Activated effector memory CD4-positive, alpha-beta T cell treated with Interleukin-2 at 50 U/mL for 16 hours (primary cell): ENCODE data around the gene CD68.
A peak's percentile ranks its signal among the peaks of the same experiment; 100 is the strongest.

Experiments used
- DNase-seq: peaks from one replicate; pipeline ENCODE4 v3.0.0-alpha.2; 2020

CD68 gene, protein sequence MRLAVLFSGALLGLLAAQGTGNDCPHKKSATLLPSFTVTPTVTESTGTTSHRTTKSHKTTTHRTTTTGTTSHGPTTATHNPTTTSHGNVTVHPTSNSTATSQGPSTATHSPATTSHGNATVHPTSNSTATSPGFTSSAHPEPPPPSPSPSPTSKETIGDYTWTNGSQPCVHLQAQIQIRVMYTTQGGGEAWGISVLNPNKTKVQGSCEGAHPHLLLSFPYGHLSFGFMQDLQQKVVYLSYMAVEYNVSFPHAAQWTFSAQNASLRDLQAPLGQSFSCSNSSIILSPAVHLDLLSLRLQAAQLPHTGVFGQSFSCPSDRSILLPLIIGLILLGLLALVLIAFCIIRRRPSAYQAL

DNA sequence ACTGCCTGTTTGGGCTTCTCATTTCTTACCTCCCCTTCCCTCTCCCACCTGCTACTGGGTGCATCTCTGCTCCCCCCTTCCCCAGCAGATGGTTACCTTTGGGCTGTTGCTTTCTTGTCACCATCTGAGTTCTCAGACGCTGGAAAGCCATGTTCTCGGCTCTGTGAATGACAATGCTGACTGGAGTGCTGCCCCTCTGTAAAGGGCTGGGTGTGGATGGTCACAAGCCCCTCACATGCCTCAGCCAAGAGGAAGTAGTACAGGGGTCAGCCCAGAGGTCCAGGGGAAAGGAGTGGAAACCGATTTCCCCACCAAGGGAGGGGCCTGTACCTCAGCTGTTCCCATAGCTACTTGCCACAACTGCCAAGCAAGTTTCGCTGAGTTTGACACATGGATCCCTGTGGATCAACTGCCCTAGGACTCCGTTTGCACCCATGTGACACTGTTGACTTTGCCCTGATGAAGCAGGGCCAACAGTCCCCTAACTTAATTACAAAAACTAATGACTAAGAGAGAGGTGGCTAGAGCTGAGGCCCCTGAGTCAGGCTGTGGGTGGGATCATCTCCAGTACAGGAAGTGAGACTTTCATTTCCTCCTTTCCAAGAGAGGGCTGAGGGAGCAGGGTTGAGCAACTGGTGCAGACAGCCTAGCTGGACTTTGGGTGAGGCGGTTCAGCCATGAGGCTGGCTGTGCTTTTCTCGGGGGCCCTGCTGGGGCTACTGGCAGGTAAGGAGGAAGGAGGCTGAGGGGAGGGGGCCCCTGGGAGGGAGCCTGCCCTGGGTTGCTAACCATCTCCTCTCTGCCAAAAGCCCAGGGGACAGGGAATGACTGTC lies at the start of gene CD68:
TSS of gene CD68 (plus strand) at position 638 of the 833 bp plus-strand sequence. CDS start at position 678, 40 bp downstream.
- peak; percentile 29 for DNase-seq

DNA sequence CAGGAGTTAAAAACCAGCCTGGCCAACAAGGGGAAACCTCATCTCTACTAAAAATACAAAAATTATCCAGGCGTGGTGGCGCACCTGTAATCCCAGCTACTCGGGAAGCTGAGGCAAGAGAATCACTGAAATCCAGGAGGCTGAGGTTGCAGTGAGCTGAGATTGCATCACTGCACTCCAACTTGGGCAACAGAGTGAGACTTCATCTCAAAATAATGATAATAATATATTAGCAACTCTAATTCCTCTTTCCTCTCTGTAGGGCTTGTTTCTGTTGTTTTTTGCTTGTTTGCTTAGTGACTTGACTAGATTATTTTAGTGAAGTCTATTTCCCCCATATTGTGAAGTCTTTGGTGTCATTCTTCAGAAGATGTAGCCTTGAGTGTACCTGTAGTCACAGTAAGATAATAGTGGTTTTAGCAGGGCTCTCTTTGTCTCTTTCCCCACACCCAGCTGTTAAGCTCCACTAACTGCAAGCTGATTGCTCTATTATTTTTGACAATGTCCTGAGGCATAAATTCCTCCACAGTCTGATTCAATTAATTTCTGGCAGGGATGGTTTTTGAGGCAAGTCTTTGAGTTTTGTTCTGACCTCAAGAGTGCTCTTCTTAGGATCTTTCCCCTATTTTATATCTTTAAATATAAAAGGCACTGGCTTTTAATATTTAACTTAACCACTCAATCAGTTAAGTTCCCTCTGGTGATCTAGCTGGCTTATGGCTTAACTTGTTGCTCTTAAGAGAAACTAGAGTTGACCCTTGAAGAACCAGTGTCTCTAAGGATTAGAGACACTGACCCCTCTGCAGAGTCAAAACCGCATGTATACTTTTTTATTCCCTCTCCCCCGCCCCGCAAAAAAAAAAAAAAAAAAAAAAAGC lies 49.2 kb upstream of the CD68 start:
- no peak for DNase-seq

DNA sequence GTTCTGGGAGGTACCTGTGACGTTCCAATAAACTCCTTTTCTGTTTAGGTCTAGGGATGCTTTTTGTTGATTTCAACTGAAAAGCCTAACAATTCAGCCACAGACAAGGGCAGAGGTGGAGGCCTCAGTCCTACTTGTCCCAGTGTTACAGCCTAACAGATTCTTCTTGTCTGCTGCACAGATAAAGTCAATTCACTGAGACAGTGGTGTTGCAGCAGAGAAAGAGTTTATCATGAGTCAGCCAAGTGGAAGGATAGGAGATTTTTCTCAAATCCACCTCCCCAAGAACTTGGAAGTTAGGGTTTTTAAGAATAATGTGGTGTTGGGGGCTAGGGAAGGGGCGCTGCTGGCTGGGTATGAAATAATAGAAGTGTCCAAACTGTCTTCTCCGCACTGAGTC lies 41.4 kb upstream of the CD68 start:
- no peak for DNase-seq

DNA sequence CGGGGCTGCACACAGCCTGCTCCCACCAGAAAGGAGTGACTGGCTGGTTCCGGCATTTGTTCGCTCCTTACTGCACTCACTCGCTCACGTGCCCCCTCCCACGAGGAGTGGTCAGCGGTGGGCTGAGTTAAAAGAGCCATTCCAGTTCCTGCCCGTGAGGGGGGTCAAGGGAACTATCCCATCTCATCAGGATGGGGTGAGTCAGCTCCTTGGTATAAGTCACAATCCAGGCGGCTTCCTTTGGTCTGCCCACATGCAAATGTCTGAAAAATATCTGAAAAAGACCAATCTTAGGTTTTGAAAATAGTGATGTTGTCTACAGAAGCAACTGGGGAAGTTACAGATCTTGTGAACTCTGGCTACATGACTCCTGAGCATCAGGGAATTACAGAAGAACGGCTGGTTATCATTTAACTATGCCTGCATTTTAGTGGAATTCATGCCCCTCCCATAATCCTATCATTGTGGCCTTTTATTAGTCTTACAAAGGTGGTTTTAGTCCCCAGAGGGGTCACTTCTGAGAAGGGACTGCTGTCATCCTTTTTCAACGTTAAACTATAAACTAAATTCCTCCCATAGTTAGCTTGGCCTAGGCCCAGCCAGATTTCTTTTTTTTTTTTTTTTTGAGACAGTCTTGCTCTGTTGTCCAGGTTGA lies 40.4 kb upstream of the CD68 start:
- DNase-seq, result no peak

DNA sequence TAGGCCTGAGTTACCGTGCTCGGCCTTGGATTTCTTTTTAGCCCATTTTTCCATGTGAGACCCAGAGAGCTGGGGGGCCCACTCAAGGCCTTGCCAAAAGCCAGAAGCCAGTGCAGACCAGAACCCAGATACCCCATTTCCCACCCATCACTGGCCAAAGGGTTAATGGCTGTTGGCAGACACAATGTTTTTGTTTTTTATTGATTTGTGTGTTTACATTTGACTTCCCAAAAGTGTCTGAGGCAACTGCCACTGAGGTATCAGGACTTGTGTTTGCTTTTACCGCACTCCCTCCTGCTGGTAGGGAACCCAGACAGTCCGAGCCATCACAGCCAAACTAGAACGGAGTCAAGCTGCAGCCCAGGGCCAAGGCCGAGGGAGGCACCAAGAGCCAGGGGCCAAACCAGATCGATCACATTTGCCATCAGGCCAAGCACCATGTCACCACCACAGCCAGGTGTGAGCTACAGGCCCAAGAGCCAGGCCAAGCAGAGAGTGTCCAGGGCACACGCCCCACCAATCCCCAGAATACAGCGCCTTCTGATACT lies 38.3 kb upstream of the CD68 start:
- DNase-seq, result no peak

DNA sequence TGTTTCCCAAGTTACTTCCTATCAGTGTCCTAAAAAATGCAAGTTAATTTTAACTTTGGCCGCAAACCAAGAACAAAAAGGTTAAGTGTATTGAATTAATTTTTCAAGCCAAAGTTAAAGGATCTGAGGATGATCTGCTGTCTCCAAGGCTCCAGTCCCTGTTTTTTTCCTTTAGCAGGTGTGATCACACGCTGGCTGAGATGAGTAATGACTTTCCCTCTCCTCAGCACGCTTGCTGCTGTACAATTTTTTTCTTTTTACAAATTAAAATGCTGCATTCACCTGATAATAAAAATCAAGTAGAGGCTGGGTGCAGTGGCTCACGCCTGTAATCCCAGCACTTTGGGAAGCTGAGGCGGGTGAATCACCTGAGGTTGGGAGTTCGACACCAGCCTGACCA lies 34.5 kb upstream of the CD68 start:
- DNase-seq, result no peak

DNA sequence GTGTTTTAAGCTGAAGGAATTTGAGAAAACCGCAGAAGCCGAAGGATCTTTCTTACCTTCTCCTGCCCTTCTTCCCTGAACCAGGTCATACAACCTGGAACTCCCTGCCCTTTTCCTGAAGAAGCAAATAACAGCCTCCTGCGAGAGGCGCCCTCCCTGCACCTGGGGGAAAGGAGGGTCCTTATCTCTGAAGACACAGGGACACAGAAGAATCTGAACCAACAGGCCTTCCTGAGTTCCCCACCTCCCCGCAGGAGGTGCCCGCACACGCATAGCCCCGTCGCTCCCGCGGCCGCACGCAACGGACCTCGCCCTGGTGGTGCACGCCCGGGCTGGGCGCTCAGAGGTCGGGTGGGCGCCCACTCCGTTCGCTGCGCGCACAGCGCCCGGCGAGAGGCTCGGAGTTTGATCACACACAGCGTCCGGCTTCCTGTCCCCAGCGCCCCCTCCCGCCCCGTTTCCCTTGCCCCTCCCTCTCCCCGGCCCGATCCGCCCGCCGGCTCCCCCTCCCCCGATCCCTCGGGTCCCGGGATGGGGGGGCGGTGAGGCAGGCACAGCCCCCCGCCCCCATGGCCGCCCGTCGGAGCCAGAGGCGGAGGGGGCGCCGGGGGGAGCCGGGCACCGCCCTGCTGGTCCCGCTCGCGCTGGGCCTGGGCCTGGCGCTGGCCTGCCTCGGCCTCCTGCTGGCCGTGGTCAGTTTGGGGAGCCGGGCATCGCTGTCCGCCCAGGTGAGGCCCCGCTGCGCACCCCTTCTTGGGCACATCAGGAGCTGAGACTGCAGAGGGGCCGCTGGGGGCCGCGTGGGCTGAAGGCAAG lies 30.6 kb upstream of the CD68 start, which contains the start of gene TNFSF12:
TSS of gene TNFSF12 (plus strand) at position 474 of the 816 bp plus-strand sequence. CDS start at position 570, 96 bp downstream.
- peak; percentile 57 for DNase-seq

DNA sequence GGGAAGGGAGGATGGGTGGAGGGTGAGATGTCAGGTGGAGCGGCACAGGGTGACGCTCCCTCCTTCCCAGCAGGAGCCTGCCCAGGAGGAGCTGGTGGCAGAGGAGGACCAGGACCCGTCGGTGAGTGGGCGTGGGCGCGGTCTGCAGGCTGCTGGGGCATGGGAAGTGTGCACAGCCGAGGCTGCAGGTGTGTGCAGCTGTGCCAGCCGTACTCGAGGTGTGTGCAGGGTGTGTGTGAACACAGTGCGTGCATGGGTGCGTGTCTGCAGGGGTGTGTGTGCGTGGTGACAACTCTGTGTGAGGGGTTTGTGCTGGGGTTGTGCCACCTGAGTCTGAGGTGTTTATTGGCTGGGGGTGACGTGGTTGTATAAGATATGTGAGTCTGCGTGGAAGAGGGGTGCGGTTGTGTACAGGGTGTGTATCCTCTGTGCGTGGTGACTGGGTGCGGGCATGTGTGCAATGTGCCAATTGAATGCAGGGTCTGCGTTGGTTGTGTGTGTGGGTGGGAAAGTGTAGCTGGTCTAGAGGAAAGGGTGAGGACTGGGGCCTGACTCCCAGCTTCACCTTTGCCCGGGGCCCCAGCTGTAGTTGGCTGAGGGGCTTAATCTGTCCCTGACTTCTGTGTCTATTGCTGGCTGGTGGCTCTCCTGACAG lies 29.9 kb upstream of the CD68 start:
- DNase-seq, result peak; percentile 45

DNA sequence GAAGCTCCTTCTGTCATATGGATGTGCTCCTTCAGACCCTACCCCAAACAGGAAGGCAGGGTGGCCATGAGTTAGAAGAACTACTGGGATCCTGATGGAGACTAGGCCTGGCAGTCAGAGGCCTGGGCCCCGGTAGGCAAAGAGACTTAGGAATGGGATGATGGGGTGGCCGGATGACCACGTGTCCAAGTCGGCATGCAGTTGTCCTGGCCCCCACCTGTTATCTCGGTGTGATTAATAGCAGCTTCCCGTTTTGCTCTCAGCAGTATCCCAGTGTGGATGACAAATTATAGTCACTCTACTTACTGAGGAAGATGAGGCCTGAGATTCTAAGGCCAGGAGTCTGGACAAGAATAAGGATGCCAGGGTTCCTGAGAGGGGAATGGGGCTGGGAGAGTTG lies 29.1 kb upstream of the CD68 start:
- no peak for DNase-seq

DNA sequence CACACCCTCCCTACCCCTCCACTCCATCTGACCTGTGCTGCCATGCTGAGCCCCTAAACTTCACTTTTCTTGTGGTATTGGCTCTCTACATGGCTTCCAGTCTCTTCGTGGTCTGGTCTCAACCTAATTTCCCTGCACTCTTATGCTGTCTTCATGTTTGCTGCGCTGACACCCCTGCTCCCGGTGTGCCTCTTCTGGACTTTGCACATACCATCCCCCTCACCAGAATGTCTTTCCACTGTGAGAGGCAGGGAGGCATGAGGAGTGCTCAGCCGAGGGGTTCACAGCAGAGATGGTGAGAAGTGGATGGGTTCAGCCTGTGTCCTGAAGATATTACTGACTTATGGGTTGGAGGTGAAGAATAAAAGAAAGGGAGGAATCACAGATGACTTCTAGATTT lies 28.0 kb upstream of the CD68 start:
- no peak for DNase-seq

DNA sequence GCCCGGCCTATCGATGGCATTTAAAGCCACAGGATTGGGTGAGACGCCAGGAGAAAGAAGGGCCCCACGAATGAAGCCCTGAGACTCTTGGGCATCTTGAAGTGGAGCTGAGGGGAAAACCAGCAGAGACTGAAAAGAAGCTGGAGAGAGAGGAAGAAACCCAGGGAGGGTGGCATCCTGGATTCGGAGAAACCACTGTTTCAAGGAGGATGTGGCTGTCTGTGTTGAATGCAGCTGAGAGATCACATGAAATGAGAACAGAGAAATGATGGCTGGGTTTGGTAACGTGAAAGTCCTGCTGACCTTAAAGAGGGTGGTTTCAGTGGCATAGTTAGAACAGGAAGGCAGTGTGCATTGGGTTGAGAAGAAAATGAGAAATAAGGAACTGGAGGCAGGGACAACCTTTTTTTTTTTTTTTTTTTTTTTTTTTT lies 26.8 kb upstream of the CD68 start:
- peak; percentile 34 for DNase-seq

DNA sequence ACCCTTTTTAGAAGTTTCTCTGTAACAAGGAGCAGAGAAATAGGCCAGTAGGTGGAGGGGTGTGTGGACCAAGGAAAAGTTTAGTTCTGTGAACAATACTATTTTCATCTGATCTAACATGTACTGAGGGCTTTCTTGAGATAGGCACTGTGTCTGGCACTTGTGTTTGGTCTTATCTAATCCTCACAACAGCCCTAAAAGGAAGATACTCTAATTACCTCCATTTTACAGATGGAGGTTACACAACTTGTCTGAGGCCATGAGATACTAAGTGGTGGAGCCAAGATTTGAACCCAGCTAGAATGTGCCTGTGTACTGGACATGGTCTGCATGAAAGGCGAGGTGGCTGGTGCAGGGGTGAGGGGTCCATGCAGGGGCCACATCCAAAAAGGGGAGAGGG lies 26.1 kb upstream of the CD68 start:
- DNase-seq, result no peak

DNA sequence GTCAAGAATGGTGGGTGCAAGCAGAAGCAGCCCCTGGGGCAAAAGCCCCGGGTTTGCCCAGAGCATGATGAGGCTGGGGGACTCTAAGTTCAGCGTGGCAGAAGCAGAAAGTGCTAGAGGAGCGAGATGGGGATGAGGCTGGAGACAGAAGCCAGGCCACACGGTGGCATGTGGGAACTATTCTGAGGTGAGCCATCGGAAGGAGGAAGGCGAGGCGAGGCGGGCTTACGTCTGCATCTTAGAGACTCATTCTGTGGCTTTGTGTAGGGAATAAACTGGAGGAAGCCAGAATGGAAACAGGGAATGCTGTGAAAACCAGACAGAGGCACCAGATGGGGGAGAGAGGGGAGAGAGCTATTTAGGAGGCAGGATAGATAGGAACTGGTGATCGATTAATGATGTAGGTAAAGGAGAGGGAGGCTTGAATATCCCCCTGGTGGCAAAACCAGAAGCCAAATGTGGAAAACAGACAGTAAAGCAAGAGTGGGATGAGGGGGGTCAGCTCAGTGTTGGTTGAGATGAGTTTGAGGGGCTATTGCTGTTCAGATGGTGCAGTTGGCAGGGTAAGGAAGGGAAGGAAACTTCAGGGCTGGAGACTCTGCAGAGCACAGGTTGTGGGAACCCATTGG lies 24.0 kb upstream of the CD68 start:
- no peak for DNase-seq

DNA sequence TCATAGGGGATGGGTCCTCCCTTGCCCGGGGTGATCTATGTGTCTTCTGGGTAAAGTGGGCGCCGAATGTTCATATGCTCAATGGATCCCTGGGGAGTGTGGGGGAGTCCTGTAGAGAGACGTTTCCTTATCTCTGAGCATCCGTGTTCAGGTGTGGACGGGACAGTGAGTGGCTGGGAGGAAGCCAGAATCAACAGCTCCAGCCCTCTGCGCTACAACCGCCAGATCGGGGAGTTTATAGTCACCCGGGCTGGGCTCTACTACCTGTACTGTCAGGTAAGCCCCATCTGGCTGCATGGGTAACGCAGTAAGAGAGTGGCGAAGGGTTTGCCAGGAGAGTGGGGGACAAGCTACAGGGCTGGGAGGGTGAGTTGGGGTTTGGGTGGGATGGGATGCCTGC lies 22.8 kb upstream of the CD68 start:
- DNase-seq, result no peak

DNA sequence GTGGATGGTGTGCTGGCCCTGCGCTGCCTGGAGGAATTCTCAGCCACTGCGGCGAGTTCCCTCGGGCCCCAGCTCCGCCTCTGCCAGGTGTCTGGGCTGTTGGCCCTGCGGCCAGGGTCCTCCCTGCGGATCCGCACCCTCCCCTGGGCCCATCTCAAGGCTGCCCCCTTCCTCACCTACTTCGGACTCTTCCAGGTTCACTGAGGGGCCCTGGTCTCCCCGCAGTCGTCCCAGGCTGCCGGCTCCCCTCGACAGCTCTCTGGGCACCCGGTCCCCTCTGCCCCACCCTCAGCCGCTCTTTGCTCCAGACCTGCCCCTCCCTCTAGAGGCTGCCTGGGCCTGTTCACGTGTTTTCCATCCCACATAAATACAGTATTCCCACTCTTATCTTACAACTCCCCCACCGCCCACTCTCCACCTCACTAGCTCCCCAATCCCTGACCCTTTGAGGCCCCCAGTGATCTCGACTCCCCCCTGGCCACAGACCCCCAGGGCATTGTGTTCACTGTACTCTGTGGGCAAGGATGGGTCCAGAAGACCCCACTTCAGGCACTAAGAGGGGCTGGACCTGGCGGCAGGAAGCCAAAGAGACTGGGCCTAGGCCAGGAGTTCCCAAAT lies 22.2 kb upstream of the CD68 start:
- DNase-seq, result no peak

DNA sequence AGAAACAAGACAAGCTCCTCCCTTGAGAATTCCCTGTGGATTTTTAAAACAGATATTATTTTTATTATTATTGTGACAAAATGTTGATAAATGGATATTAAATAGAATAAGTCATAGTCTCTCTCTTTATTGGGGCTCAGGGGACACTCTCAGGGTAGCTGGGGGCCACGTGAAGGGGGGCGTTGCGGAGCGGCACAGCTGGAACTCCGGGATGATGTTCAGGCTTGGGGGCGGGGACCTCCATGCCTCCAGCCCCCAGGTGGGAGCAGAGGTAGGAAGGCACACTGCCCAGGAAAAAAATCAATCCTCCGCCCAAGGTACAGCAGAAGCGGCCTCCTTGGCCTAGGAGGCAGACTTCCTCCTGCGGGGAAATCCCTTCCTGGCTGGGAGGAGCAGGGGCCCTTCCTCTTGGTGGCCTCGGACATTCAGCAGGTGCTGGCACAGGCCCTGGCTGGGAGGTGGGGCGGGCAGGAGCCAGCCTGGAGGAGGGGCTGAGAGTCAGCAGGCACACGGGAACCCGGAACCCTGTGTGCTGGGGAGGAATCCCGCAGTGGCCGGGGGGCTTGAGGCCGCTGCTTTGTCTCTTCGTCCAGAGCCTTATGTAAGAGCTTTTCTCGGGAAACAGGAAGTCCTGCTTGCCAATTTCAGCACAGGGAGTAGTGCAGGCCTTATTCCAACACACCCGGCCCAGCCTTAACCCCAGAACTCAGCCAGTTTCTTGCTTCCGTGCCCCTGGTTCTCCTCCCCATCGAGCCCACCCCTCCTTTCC lies 21.5 kb upstream of the CD68 start:
- no peak for DNase-seq

DNA sequence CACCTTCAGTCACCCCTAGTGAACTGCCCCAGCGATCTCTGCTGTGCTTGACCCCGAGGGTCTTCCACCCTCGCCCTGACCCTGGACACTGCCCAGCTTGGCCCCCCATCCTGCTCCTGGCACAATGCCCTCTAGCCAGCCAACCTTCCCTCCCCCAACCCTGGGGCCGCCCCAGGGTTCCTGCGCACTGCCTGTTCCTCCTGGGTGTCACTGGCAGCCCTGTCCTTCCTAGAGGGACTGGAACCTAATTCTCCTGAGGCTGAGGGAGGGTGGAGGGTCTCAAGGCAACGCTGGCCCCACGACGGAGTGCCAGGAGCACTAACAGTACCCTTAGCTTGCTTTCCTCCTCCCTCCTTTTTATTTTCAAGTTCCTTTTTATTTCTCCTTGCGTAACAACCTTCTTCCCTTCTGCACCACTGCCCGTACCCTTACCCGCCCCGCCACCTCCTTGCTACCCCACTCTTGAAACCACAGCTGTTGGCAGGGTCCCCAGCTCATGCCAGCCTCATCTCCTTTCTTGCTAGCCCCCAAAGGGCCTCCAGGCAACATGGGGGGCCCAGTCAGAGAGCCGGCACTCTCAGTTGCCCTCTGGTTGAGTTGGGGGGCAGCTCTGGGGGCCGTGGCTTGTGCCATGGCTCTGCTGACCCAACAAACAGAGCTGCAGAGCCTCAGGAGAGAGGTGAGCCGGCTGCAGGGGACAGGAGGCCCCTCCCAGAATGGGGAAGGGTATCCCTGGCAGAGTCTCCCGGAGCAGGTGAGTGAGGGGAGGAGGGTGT lies 20.7 kb upstream of the CD68 start, which contains the start of gene TNFSF13:
TSS of gene TNFSF13 (plus strand) at position 207 of the 776 bp plus-strand sequence. CDS start at position 497, 290 bp downstream.
- DNase-seq, result no peak
